Activated naive CD8-positive, alpha-beta T cell treated with anti-CD3 and anti-CD28 coated beads, Interleukin-2, amount 50 U/mL, for 24 hours (primary cell): Measurements from ENCODE around the gene LRFN2.

ENCODE experiments used
- ATAC-seq: fragments of 150-1000 bp; cut with Tn5 transposase; one replicate; pipeline ENCODE4 v1.10.0; 2021
- DNase-seq: peaks from one replicate; pipeline ENCODE4 v3.0.0; 2021
- H3K27ac Mint-ChIP-seq: one replicate; pipeline ENCODE4 v1.8.0; 2021; ENCODE audit warnings: mild to moderate bottlenecking, mixed read lengths
- H3K27me3 Mint-ChIP-seq: one replicate; pipeline ENCODE4 v1.8.0; 2021; ENCODE audit warnings: mixed read lengths
- H3K36me3 Mint-ChIP-seq: one replicate; pipeline ENCODE4 v1.8.0; 2021; ENCODE audit warnings: low read depth, mixed read lengths
- H3K4me1 Mint-ChIP-seq: one replicate; pipeline ENCODE4 v1.8.0; 2021; ENCODE audit warnings: mixed read lengths
- H3K4me3 Mint-ChIP-seq: one replicate; pipeline ENCODE4 v1.8.0; 2021; ENCODE audit warnings: mild to moderate bottlenecking, moderate library complexity, mixed read lengths
- H3K9me3 Mint-ChIP-seq: one replicate; pipeline ENCODE4 v1.8.0; 2021; ENCODE audit warnings: mixed read lengths

LRFN2 gene

GRCh38 chr6:40383348-40384115 lies 203.6 kb downstream of the LRFN2 start:
- Mint-ChIP-seq H3K36me3 (no peaks in the 10 kb centered on the region), H3K4me1 (peaks cover 12% of the 10 kb centered on the region), H3K27me3 (peaks cover 5% of the 10 kb centered on the region), H3K9me3 (no peaks in the 10 kb centered on the region), H3K27ac (no peak overlapping the region), H3K4me3 (no peak overlapping the region)
- no peak for ATAC-seq
- DNase-seq, result no peak

DNA sequence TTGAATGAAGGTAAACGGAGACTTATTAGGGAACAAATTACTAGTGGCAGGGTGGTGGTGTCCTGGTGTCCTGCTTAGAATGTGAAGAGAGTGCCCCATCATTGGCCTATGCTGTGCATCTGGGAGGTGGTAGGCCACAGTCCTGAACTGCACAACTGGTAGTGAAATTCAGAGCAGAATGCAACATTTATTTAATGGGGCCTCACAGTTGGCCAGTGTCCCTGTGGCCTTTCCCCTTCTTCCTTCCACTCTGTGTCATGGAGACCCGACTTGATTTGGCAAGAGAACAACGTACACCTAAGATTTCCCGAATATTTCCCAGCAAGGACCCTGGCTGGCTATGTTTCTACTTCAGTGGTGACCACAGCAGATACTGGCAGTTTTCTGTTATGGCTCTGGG lies 206.9 kb downstream of the LRFN2 start:
- H3K9me3 Mint-ChIP-seq, result no peaks in the 10 kb centered on the region
- no peaks in the 10 kb centered on the region for H3K4me1 Mint-ChIP-seq
- ATAC-seq (no peak), DNase-seq (no peak)
- no peak overlapping the region for H3K4me3 Mint-ChIP-seq
- H3K36me3 Mint-ChIP-seq, result no peaks in the 10 kb centered on the region
- H3K27me3 Mint-ChIP-seq, result no peaks in the 10 kb centered on the region
- H3K27ac Mint-ChIP-seq, result no peak overlapping the region

- H3K27me3 Mint-ChIP-seq, result no peaks in the 10 kb centered on the region
- H3K36me3 Mint-ChIP-seq, result no peaks in the 10 kb centered on the region
- no peak overlapping the region for H3K27ac Mint-ChIP-seq
Measured at GRCh38 chr6:40379811-40380210, 207.4 kb downstream of the LRFN2 start.

DNA sequence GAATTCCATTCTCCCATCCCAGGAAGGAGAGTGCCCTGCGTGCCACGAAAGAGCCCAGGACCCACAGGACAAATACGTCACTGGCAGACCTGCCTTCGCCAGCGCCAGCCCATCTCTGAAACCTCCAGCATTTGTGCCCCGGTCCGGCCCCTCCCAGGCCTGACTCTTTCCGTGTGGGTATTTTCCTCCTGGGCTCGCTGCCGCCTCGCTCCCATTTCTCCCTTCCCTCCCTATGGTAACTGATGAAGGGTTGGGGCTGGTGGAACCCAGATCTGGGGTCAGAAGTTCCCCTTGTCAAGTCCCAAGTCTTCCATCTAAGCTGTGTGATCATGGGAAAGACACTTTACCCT lies 208.5 kb downstream of the LRFN2 start:
- H3K36me3 Mint-ChIP-seq, result no peaks in the 10 kb centered on the region
- H3K4me3 Mint-ChIP-seq, result no peak overlapping the region
- DNase-seq (no peak), ATAC-seq (no peak)
- no peaks in the 10 kb centered on the region for H3K4me1 Mint-ChIP-seq
- H3K27me3 Mint-ChIP-seq, result no peaks in the 10 kb centered on the region
- no peak overlapping the region for H3K27ac Mint-ChIP-seq
- no peaks in the 10 kb centered on the region for H3K9me3 Mint-ChIP-seq

More at GRCh38 chr6:40379811-40380210, 207.4 kb downstream of the LRFN2 start:
- Mint-ChIP-seq H3K4me3 (no peak overlapping the region), H3K4me1 (no peaks in the 10 kb centered on the region), H3K9me3 (no peaks in the 10 kb centered on the region)
- ATAC-seq, result no peak
- no peak for DNase-seq

GRCh38 chr6:40378071-40378724 lies 209.0 kb downstream of the LRFN2 start:
- H3K27ac Mint-ChIP-seq, result no peak overlapping the region
- H3K36me3 Mint-ChIP-seq, result no peaks in the 10 kb centered on the region
- no peaks in the 10 kb centered on the region for H3K9me3 Mint-ChIP-seq
- no peak overlapping the region for H3K4me3 Mint-ChIP-seq
- H3K27me3 Mint-ChIP-seq, result no peaks in the 10 kb centered on the region
- no peak for DNase-seq
- no peaks in the 10 kb centered on the region for H3K4me1 Mint-ChIP-seq
- ATAC-seq, result no peak

DNA sequence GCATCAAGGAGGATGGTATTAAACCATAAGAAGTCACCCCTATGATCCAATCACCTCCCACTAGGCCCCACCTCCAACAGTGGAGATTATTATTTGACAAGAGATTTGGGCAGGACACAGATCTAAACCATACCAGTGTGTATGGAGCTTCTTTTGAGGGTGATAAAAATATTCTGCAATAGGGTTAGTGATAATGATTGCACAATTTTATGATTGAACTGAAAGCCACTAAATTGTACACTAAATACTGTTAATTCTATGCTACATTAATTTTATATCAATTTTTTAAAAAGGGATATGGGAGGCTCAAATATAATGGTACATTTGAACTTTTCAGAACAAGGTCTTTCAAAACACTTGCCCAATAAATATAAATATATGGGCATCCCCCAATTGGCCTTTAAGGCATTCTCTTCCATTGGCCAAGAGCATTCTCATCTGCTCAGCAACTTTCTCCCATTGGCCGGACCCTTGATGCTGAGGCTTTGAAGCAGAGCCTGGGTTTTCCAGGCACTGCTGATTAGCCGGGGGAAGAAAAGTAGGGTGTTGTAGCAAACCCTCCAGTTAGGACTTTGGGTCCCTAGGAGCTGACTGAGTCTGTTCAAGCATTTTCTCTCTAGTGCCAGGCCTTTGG lies 209.9 kb downstream of the LRFN2 start:
- H3K27ac Mint-ChIP-seq, result no peak overlapping the region
- no peak for ATAC-seq

DNA sequence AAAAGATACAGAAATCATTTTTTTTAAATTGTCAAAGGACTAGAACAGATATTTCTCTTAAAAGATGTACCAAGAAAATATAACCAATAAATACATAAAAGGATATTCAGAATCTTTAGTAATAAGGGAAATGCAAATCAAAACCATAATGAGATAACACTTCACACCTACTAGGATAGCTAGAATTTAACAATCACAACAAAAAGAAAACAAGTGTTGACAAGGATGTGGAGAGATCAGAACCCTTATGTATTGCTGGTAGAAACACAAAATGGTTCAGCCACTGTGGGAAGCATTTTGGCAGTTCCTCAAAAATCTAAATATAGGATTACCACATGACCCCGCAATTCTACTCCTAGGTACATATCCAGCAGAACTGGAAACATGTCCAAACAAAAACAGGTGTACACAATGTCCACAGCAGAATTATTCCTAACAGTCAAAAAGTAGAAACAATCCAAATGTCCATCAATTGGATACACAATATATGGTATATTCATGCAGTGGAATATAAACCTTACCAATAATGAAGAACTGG lies 211.0 kb downstream of the LRFN2 start:
- H3K4me3 Mint-ChIP-seq, result no peak overlapping the region
- peaks cover 4% of the 10 kb centered on the region for H3K9me3 Mint-ChIP-seq
- ATAC-seq (no peak), DNase-seq (no peak)
- H3K27ac Mint-ChIP-seq, result no peak overlapping the region
- peaks cover 5% of the 10 kb centered on the region for H3K27me3 Mint-ChIP-seq
- peaks cover 2% of the 10 kb centered on the region for H3K4me1 Mint-ChIP-seq
- no peaks in the 10 kb centered on the region for H3K36me3 Mint-ChIP-seq

More for the DNA sequence above, 209.9 kb downstream of the LRFN2 start:
- H3K4me3 Mint-ChIP-seq, result no peak overlapping the region
- H3K9me3 Mint-ChIP-seq, result no peaks in the 10 kb centered on the region
- no peaks in the 10 kb centered on the region for H3K4me1 Mint-ChIP-seq
- H3K27me3 Mint-ChIP-seq, result no peaks in the 10 kb centered on the region
- H3K36me3 Mint-ChIP-seq, result no peaks in the 10 kb centered on the region
- DNase-seq, result no peak

- no peak overlapping the region for H3K27ac Mint-ChIP-seq
- H3K9me3 Mint-ChIP-seq, result peaks cover 4% of the 10 kb centered on the region
- ATAC-seq, result no peak
- peaks cover 5% of the 10 kb centered on the region for H3K27me3 Mint-ChIP-seq
- H3K36me3 Mint-ChIP-seq, result no peaks in the 10 kb centered on the region
- H3K4me3 Mint-ChIP-seq, result no peak overlapping the region
- H3K4me1 Mint-ChIP-seq, result peaks cover 8% of the 10 kb centered on the region
- DNase-seq, result no peak
Measured at GRCh38 chr6:40373267-40373666, 213.9 kb downstream of the LRFN2 start.

DNA sequence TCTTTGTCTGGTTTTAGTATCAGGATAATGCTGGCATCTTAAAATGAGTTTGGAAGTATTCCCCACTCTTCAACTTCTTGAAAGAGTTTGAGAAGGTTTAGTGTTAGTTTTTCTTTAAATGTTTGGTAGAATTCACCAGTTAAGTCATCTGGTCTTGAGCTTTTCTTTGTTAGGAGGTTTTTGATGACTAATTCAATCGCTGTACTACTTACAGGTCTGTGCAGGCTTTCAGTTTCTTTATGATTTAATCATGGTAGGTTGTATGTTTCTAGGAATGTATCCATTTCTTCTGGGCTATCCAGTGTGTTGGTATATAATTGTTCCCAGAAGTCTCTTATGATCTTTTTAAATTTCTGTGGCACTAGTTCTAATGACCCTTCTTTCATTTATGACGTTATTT lies 215.5 kb downstream of the LRFN2 start:
- Mint-ChIP-seq H3K4me3 (no peak overlapping the region), H3K27ac (no peak overlapping the region), H3K9me3 (peaks cover 4% of the 10 kb centered on the region), H3K27me3 (peaks cover 5% of the 10 kb centered on the region), H3K4me1 (peaks cover 8% of the 10 kb centered on the region), H3K36me3 (no peaks in the 10 kb centered on the region)
- DNase-seq, result no peak
- ATAC-seq, result no peak

- H3K27ac Mint-ChIP-seq, result no peak overlapping the region
- no peak for DNase-seq
- H3K36me3 Mint-ChIP-seq, result peaks cover 2% of the 10 kb centered on the region
- peaks cover 5% of the 10 kb centered on the region for H3K27me3 Mint-ChIP-seq
- no peak for ATAC-seq
- no peak overlapping the region for H3K4me3 Mint-ChIP-seq
- peaks cover 8% of the 10 kb centered on the region for H3K4me1 Mint-ChIP-seq
- peaks cover 8% of the 10 kb centered on the region for H3K9me3 Mint-ChIP-seq
Measured at GRCh38 chr6:40371095-40371494, 216.1 kb downstream of the LRFN2 start.

- Mint-ChIP-seq H3K9me3 (peaks cover 17% of the 10 kb centered on the region), H3K27me3 (peaks cover 5% of the 10 kb centered on the region), H3K4me1 (peaks cover 8% of the 10 kb centered on the region), H3K27ac (no peak overlapping the region), H3K36me3 (peaks cover 2% of the 10 kb centered on the region), H3K4me3 (no peak overlapping the region)
- ATAC-seq, result no peak
- no peak for DNase-seq
Measured at GRCh38 chr6:40369891-40370290, 217.3 kb downstream of the LRFN2 start.

- ATAC-seq (no peak), DNase-seq (no peak)
- Mint-ChIP-seq H3K27ac (no peak overlapping the region), H3K4me3 (no peak overlapping the region), H3K36me3 (peaks cover 2% of the 10 kb centered on the region), H3K27me3 (peaks cover 7% of the 10 kb centered on the region), H3K4me1 (peaks cover 8% of the 10 kb centered on the region), H3K9me3 (peaks cover 18% of the 10 kb centered on the region)
Measured at GRCh38 chr6:40369042-40369441, 218.1 kb downstream of the LRFN2 start.

DNA sequence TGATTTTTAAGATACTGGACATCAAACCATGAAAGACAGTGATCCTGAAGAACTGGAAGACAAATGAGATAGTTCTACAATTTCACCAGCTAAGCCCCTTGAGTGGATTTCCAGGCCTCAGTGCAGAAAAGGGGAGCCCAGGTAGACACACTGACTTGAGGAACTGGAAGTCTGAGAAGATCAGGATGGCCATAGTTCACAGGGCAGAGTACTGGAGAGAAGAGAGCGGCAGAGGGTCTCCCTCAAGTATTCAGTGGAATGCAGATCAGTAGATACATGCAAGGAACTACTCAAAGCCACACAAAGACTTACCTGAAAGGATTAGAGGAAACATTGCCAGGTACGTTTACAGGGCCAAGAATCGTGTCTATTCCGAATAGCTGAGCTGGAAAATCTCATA lies 224.3 kb downstream of the LRFN2 start:
- H3K4me3 Mint-ChIP-seq, result no peak overlapping the region
- no peak overlapping the region for H3K27ac Mint-ChIP-seq
- DNase-seq, result no peak
- H3K36me3 Mint-ChIP-seq, result peaks cover 2% of the 10 kb centered on the region
- H3K27me3 Mint-ChIP-seq, result peaks cover 5% of the 10 kb centered on the region
- peaks cover 14% of the 10 kb centered on the region for H3K9me3 Mint-ChIP-seq
- no peaks in the 10 kb centered on the region for H3K4me1 Mint-ChIP-seq
- ATAC-seq, result no peak

DNA sequence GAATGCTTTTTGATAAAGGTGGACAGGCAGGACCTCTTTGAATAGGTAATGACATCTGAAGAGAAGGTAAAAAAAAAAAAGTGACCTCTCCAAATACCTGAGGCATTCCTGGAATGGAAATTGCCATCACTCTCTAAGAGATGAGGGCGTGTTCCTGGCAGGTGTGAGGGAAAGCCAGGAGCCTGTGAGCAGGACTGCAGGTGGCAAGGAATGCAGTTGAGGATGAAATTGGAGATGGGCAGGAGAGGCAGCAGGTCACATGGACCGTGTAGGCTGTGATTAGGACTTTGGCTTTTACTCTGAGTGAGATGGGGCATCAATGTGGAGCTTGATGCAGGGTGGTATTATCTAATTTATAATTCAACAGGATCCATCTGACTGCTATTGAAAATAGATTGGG lies 227.4 kb downstream of the LRFN2 start:
- Mint-ChIP-seq H3K9me3 (no peaks in the 10 kb centered on the region), H3K36me3 (no peaks in the 10 kb centered on the region), H3K4me3 (no peak overlapping the region), H3K27me3 (peaks cover 5% of the 10 kb centered on the region), H3K27ac (no peak overlapping the region), H3K4me1 (peaks cover 4% of the 10 kb centered on the region)
- no peak for ATAC-seq
- no peak for DNase-seq
